ENCODE data around the gene CELF2.

CELF2 gene

DNA sequence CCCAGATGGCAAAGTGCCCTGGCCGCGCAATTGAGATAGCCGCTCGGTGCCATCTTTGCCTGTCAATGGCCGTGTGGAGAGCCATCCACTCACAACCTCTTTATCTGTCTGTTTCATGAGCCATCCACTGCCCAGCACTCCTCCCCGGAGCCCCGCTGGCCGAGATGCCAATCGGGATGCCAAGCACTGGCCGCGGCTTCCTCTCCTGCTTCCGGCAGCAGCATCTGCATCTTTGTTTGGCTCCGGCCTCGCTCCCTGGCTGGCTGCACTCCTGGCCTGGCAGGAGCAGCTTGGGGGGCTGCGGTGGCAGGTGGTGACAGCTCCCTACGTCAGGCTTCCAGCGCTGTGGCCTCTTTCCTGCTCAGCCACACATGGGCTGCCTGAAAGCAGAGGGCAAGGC, 362.1 kb downstream of the CELF2 start:
- TF ChIP-seq, protein P1, sequence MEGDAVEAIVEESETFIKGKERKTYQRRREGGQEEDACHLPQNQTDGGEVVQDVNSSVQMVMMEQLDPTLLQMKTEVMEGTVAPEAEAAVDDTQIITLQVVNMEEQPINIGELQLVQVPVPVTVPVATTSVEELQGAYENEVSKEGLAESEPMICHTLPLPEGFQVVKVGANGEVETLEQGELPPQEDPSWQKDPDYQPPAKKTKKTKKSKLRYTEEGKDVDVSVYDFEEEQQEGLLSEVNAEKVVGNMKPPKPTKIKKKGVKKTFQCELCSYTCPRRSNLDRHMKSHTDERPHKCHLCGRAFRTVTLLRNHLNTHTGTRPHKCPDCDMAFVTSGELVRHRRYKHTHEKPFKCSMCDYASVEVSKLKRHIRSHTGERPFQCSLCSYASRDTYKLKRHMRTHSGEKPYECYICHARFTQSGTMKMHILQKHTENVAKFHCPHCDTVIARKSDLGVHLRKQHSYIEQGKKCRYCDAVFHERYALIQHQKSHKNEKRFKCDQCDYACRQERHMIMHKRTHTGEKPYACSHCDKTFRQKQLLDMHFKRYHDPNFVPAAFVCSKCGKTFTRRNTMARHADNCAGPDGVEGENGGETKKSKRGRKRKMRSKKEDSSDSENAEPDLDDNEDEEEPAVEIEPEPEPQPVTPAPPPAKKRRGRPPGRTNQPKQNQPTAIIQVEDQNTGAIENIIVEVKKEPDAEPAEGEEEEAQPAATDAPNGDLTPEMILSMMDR (IDR thresholded peaks at IDR 0.05; ENCODE audit: low read depth, low read length, poor library complexity, severe bottlenecking) = no peak
- no peak for TF ChIP-seq EZH2phosphoT487 (IDR thresholded peaks at IDR 0.05; ENCODE audit: borderline replicate concordance, low read length)
- Histone ChIP-seq H3K4me1 (ENCODE audit: control insufficient read depth, low read length) (no peaks in the 10 kb centered on the region), H3K4me2 (ENCODE audit: low read length) (no peak overlapping the region), H3K27me3 (ENCODE audit: control insufficient read depth, low read length) (no peaks in the 10 kb centered on the region), H3K27ac (ENCODE audit: low read depth, low read length) (no peak overlapping the region), H4K20me1 (ENCODE audit: control insufficient read depth, insufficient read depth, low read depth, low read length) (no peaks in the 10 kb centered on the region), H3K9me3 (ENCODE audit: control insufficient read depth, insufficient read depth, low read length) (no peaks in the 10 kb centered on the region), H3K4me3 (ENCODE audit: low read length) (no peak overlapping the region), H3F3A (ENCODE audit: control insufficient read depth, insufficient read depth) (no peaks in the 10 kb centered on the region), H3K79me2 (ENCODE audit: control insufficient read depth, low read length) (no peaks in the 10 kb centered on the region), H3K9me2 (replicated peaks; ENCODE audit: control insufficient read depth, low read length) (no peaks in the 10 kb centered on the region), H3K36me3 (ENCODE audit: control insufficient read depth, low read length) (no peaks in the 10 kb centered on the region)

DNA sequence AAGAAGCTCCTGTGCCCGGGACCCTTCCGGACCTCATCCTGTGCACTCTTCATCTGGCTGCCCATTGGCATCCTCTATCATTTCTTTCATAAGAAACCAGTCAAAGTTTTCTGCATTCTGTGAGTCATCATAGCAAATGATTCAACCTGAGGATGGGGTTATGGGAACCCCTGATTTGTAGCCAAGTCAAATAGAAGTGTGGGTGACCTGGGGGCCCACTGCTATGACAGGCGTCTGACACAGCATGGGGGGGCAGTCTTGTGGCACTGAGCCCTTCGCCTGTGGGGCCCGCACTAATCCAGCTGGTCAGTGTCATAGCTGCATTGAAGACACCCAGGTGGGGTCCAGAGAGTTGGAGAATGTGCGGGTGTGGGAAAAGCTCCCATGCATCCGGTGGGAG, 363.4 kb downstream of the CELF2 start:
- Histone ChIP-seq H3K4me1 (ENCODE audit: control insufficient read depth, low read length) (no peaks in the 10 kb centered on the region), H3K27me3 (ENCODE audit: control insufficient read depth, low read length) (no peaks in the 10 kb centered on the region), H3K27ac (ENCODE audit: low read depth, low read length) (no peak overlapping the region), H3K79me2 (ENCODE audit: control insufficient read depth, low read length) (no peaks in the 10 kb centered on the region), H3K9me3 (ENCODE audit: control insufficient read depth, insufficient read depth, low read length) (no peaks in the 10 kb centered on the region), H3K4me2 (ENCODE audit: low read length) (no peak overlapping the region), H3K9me2 (replicated peaks; ENCODE audit: control insufficient read depth, low read length) (no peaks in the 10 kb centered on the region), H3F3A (ENCODE audit: control insufficient read depth, insufficient read depth) (no peaks in the 10 kb centered on the region), H3K36me3 (ENCODE audit: control insufficient read depth, low read length) (no peaks in the 10 kb centered on the region), H3K4me3 (ENCODE audit: low read length) (no peak overlapping the region), H4K20me1 (ENCODE audit: control insufficient read depth, insufficient read depth, low read depth, low read length) (no peaks in the 10 kb centered on the region)
- no peak for TF ChIP-seq EZH2phosphoT487 (IDR thresholded peaks at IDR 0.05; ENCODE audit: borderline replicate concordance, low read length)
- TF ChIP-seq, protein P1 (IDR thresholded peaks at IDR 0.05; ENCODE audit: low read depth, low read length, poor library complexity, severe bottlenecking) = no peak

DNA sequence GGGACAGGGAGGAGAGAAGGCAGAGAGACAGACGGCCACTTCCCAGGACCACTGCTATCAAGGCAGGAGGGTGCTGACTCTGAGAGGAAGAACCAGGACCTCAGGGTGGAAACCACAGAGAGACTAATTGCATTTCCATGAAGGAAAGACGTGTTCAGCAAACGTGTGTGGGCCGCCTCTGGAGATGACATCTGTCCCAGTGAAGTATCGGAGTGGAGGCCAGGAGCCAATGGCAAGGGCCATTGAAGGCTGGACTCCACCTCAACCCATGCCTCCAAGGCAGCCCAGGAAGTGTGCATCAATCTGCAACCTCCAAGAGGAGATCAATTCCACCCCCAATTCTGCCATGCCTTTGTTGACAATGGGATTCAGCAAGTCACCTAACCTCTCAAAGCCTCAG, 363.8 kb downstream of the CELF2 start:
- Histone ChIP-seq H3K4me1 (ENCODE audit: control insufficient read depth, low read length) (no peaks in the 10 kb centered on the region), H3K79me2 (ENCODE audit: control insufficient read depth, low read length) (no peaks in the 10 kb centered on the region), H3K27me3 (ENCODE audit: control insufficient read depth, low read length) (no peaks in the 10 kb centered on the region), H3K27ac (ENCODE audit: low read depth, low read length) (no peak overlapping the region), H4K20me1 (ENCODE audit: control insufficient read depth, insufficient read depth, low read depth, low read length) (no peaks in the 10 kb centered on the region), H3K36me3 (ENCODE audit: control insufficient read depth, low read length) (no peaks in the 10 kb centered on the region), H3K4me3 (ENCODE audit: low read length) (no peak overlapping the region), H3F3A (ENCODE audit: control insufficient read depth, insufficient read depth) (no peaks in the 10 kb centered on the region), H3K4me2 (ENCODE audit: low read length) (no peak overlapping the region), H3K9me2 (replicated peaks; ENCODE audit: control insufficient read depth, low read length) (no peaks in the 10 kb centered on the region), H3K9me3 (ENCODE audit: control insufficient read depth, insufficient read depth, low read length) (no peaks in the 10 kb centered on the region)
- TF ChIP-seq EZH2phosphoT487 (IDR thresholded peaks at IDR 0.05; ENCODE audit: borderline replicate concordance, low read length) = no peak
- TF ChIP-seq, protein P1 (IDR thresholded peaks at IDR 0.05; ENCODE audit: low read depth, low read length, poor library complexity, severe bottlenecking) = no peak

DNA sequence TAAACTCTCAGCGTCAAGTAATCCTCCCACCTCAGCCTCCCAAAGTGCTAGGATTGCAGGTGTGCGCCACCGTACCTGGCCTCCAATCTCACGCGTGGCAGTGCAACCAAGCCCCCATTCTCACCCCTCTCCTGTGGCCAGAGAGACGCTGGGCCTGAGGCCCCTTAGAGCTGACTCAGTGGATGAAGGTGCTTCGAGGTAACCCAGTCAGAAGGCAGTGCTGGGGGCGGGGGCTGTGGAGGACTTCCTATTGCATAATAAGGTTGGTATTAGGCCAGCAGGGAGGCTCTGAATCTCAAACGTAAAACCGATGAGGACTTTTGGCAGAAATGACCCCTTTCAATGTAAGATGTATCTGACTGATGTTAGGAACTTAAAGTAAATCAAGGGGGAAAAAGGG, 364.5 kb downstream of the CELF2 start:
- no peak overlapping the region for H3K27ac ChIP-seq (ENCODE audit: low read depth, low read length)
- no peaks in the 10 kb centered on the region for H3K79me2 ChIP-seq (ENCODE audit: control insufficient read depth, low read length)
- H3F3A ChIP-seq (ENCODE audit: control insufficient read depth, insufficient read depth) = no peaks in the 10 kb centered on the region
- TF ChIP-seq, protein P1 (IDR thresholded peaks at IDR 0.05; ENCODE audit: low read depth, low read length, poor library complexity, severe bottlenecking) = no peak
- TF ChIP-seq EZH2phosphoT487 (IDR thresholded peaks at IDR 0.05; ENCODE audit: borderline replicate concordance, low read length) = no peak
- no peaks in the 10 kb centered on the region for H4K20me1 ChIP-seq (ENCODE audit: control insufficient read depth, insufficient read depth, low read depth, low read length)
- no peaks in the 10 kb centered on the region for H3K27me3 ChIP-seq (ENCODE audit: control insufficient read depth, low read length)
- H3K4me1 ChIP-seq (ENCODE audit: control insufficient read depth, low read length) = no peaks in the 10 kb centered on the region
- H3K36me3 ChIP-seq (ENCODE audit: control insufficient read depth, low read length) = no peaks in the 10 kb centered on the region
- no peaks in the 10 kb centered on the region for H3K9me2 ChIP-seq (replicated peaks; ENCODE audit: control insufficient read depth, low read length)
- no peak overlapping the region for H3K4me2 ChIP-seq (ENCODE audit: low read length)
- H3K9me3 ChIP-seq (ENCODE audit: control insufficient read depth, insufficient read depth, low read length) = no peaks in the 10 kb centered on the region
- H3K4me3 ChIP-seq (ENCODE audit: low read length) = no peak overlapping the region

Measured in DOHH2 (cell line).